Esophagus squamous epithelium (tissue), 4 donors: Measurements from ENCODE around the gene ATP8A1.

ENCODE experiments used
- CTCF ChIP-seq, 6 experiments: fragments of 450-650 bp in 4 of 6; fragments of 200-600 bp in 2 of 6; sonication (generic) in 2 of 6; IDR thresholded peaks; one replicate each; pipeline ENCODE4 v1.5.1; 2016 to 2019; ENCODE audit warnings: antibody characterized with exemption in 6 of 6, mild to moderate bottlenecking in 4 of 6, moderate library complexity in 4 of 6
- POLR2A ChIP-seq, 4 donors: fragments of 450-650 bp; IDR thresholded peaks; one replicate each; pipeline ENCODE4 v1.6.1; 2017; ENCODE audit warnings: antibody characterized with exemption in 4 of 4, mild to moderate bottlenecking in 4 of 4, moderate library complexity in 3 of 4

- TF ChIP-seq POLR2A (IDR thresholded peaks at IDR 0.05) (peak in 2 of 4 donors; percentile 36 to 59), CTCF (IDR thresholded peaks at IDR 0.05) (peak in 1 of 6 experiments; percentile 4)
These were observed at the start of gene ATP8A1 for GRCh38 chr4:42656944-42657792.
